Liver (tissue), 9 donors: Measurements from ENCODE around the gene RASA3. TPM values are rescaled to one million over a fixed set of nuclear protein-coding genes. Genes with fewer than 3 reads are reported as not detected.

Source experiments
- DNase-seq: peaks from one replicate; pipeline ENCODE4 v3.0.0-alpha.2; 2017; ENCODE audit warnings: low spot score
- H3K27ac ChIP-seq, 2 donors: one replicate each; pipeline ENCODE4 v1.7.0; 2013; ENCODE audit warnings: inconsistent platforms in 2 of 2, low read length in 2 of 2, control low read depth in 1 of 2, low read depth in 1 of 2, mild to moderate bottlenecking in 1 of 2
- H3K27me3 ChIP-seq, 4 donors: one replicate each; pipeline versions ENCODE4 v1.6.1 to v1.7.0; 2013; ENCODE audit warnings: low read length in 3 of 4, inconsistent platforms in 1 of 4, mild to moderate bottlenecking in 1 of 4, moderate library complexity in 1 of 4; ENCODE audit not compliant: control insufficient read depth in 4 of 4, insufficient read depth in 4 of 4
- H3K36me3 ChIP-seq, 4 donors: one replicate each; pipeline versions ENCODE4 v1.6.1 to v1.7.0; 2013; ENCODE audit warnings: low read length in 3 of 4, mild to moderate bottlenecking in 3 of 4, low read depth in 1 of 4, moderate library complexity in 1 of 4; ENCODE audit not compliant: control insufficient read depth in 4 of 4, insufficient read depth in 3 of 4
- H3K4me1 ChIP-seq, 4 donors: one replicate each; pipeline versions ENCODE4 v1.6.1 to v1.7.0; 2013; ENCODE audit warnings: low read length in 3 of 4, mild to moderate bottlenecking in 3 of 4, moderate library complexity in 1 of 4; ENCODE audit not compliant: control insufficient read depth in 4 of 4, insufficient read depth in 4 of 4
- H3K4me3 ChIP-seq, 3 donors: one replicate each; pipeline versions ENCODE4 v1.6.1 to v1.7.0; 2013; ENCODE audit warnings: low read length in 3 of 3, control low read depth in 1 of 3, low read depth in 1 of 3, mild to moderate bottlenecking in 1 of 3
- H3K9ac ChIP-seq, 2 donors: one replicate each; pipeline ENCODE4 v1.7.0; 2013; ENCODE audit warnings: low read length in 2 of 2, mild to moderate bottlenecking in 2 of 2, moderate library complexity in 2 of 2, control low read depth in 1 of 2, low read depth in 1 of 2
- H3K9me3 ChIP-seq, 4 donors: one replicate each; pipeline versions ENCODE4 v1.6.1 to v1.7.0; 2013; ENCODE audit warnings: low read length in 3 of 4; ENCODE audit not compliant: control insufficient read depth in 4 of 4
- ATF3 ChIP-seq: IDR thresholded peaks from 2 replicates; pipeline ENCODE4 v1.6.1; 2016; ENCODE audit warnings: antibody characterized with exemption
- EGR1 ChIP-seq, 2 donors: IDR thresholded peaks; 2 replicates each; pipeline ENCODE4 v1.6.1; 2016 to 2018; ENCODE audit warnings: antibody characterized with exemption in 2 of 2, low read depth in 2 of 2
- FOXA1 ChIP-seq: IDR thresholded peaks from 2 replicates; pipeline ENCODE4 v1.6.1; 2016; ENCODE audit warnings: antibody characterized with exemption
- FOXA2 ChIP-seq: IDR thresholded peaks from 2 replicates; pipeline ENCODE4 v1.6.1; 2016; ENCODE audit warnings: antibody characterized with exemption
- GABPA ChIP-seq, 2 donors: IDR thresholded peaks in 1 of 2; conservative IDR thresholded peaks in 1 of 2; 2 replicates each; pipeline ENCODE4 v1.6.1; 2016; ENCODE audit warnings: antibody characterized with exemption in 2 of 2, mild to moderate bottlenecking in 1 of 2, moderate library complexity in 1 of 2
- HNF4A ChIP-seq, 2 donors: conservative IDR thresholded peaks; 2 replicates each; pipeline ENCODE4 v1.6.1; 2016; ENCODE audit warnings: antibody characterized with exemption in 2 of 2, mild to moderate bottlenecking in 2 of 2
- HNF4G ChIP-seq: IDR thresholded peaks from 2 replicates; pipeline ENCODE4 v1.6.1; 2016; ENCODE audit warnings: antibody characterized with exemption
- MAX ChIP-seq: IDR thresholded peaks from 2 replicates; pipeline ENCODE4 v1.6.1; 2016; ENCODE audit warnings: antibody characterized with exemption
- NR2F2 ChIP-seq: IDR thresholded peaks from 2 replicates; pipeline ENCODE4 v1.6.1; 2016; ENCODE audit warnings: antibody characterized with exemption
- RAD21 ChIP-seq, 2 donors: IDR thresholded peaks; 2 replicates each; pipeline ENCODE4 v1.6.1; 2016; ENCODE audit warnings: antibody characterized with exemption in 2 of 2, mild to moderate bottlenecking in 2 of 2
- REST ChIP-seq: IDR thresholded peaks from 2 replicates; pipeline ENCODE4 v1.6.1; 2016; ENCODE audit warnings: antibody characterized with exemption, mild to moderate bottlenecking
- RXRA ChIP-seq, 2 donors: IDR thresholded peaks; 2 replicates each; pipeline ENCODE4 v1.6.1; 2017 to 2018; ENCODE audit warnings: antibody characterized with exemption in 2 of 2, mild to moderate bottlenecking in 1 of 2
- SP1 ChIP-seq: IDR thresholded peaks from 2 replicates; pipeline ENCODE4 v1.6.1; 2018; ENCODE audit warnings: antibody characterized with exemption, mild to moderate bottlenecking
- TAF1 ChIP-seq: conservative IDR thresholded peaks from 2 replicates; pipeline ENCODE4 v1.6.1; 2016; ENCODE audit warnings: antibody characterized with exemption, mild to moderate bottlenecking
- YY1 ChIP-seq: IDR thresholded peaks from 2 replicates; pipeline ENCODE4 v1.6.1; 2016; ENCODE audit warnings: antibody characterized with exemption, mild to moderate bottlenecking
- ZBTB33 ChIP-seq: IDR thresholded peaks from 2 replicates; pipeline ENCODE4 v1.6.1; 2016; ENCODE audit warnings: antibody characterized with exemption
- WGBS: extraction: QIAGEN DNeasy Blood & Tissue Kit; methylation state at CpG from one replicate; pipeline ENCODE4 v1.1.7; 2013; 5-methylcytosine and 5-hydroxymethylcytosine counted together
- polyA plus RNA-seq, 2 donors: library from polyadenylated mRNA; stranded (reverse) in 1 of 2; unstranded in 1 of 2; fragments of 200-250 nt in 1 of 2; fragments of >200 nt in 1 of 2; fragmentation: Nextera tagmentation in 1 of 2; extraction: Ambion mirVana in 1 of 2; gene quantifications; one replicate each; pipeline versions ENCODE4 v1.2.1 to v1.2.3, GENCODE V29; 2013 to 2015
- total RNA-seq, 2 donors: library from RNA; depleted of rRNA; stranded (reverse); fragments of >200 nt; gene quantifications; one replicate each; pipeline ENCODE4 v1.2.3, GENCODE V29; 2014
- donor health status: healthy.
- donor health status: healthy.
- donor health status: healthy.
- donor health status: healthy.
- donor health status: healthy.

Gene RASA3
- total and polyA plus RNA-seq, 4 donors, result 0.64 to 5.9 (median 3.8) TPM

- TF ChIP-seq ZBTB33 (no peak), EGR1 (IDR thresholded peaks at IDR 0.05; ENCODE audit: low read depth in 2 of 2) (no peak), YY1 (no peak), SP1 (no peak), MAX (no peak), HNF4A (conservative IDR thresholded peaks at IDR 0.05) (no peak), FOXA2 (no peak), FOXA1 (no peak), ATF3 (no peak), NR2F2 (no peak), GABPA (IDR thresholded peaks at IDR 0.05 in 1 of 2, conservative IDR thresholded peaks at IDR 0.05 in 1 of 2) (no peak), HNF4G (no peak), TAF1 (no peak), RAD21 (IDR thresholded peaks at IDR 0.05) (no peak), RXRA (IDR thresholded peaks at IDR 0.05) (no peak)
These were observed 13.3 kb upstream of the RASA3 start (continued) for GRCh38 chr13:114145722-114146121.

GRCh38 chr13:114145256-114145655 lies 12.8 kb upstream of the RASA3 start:
- 66% methylated on average over 3 of the region's 3 CpGs for WGBS
- Histone ChIP-seq H3K9ac (no peak overlapping the region), H3K36me3 (no peaks in the 10 kb centered on the region), H3K27me3 (no peaks in the 10 kb centered on the region), H3K4me1 (no peaks in the 10 kb centered on the region), H3K9me3 (no peaks in the 10 kb centered on the region), H3K27ac (no peak overlapping the region), H3K4me3 (no peak overlapping the region)
- DNase-seq, result no peak
- TF ChIP-seq GABPA (IDR thresholded peaks at IDR 0.05 in 1 of 2, conservative IDR thresholded peaks at IDR 0.05 in 1 of 2) (no peak), HNF4G (no peak), FOXA2 (no peak), HNF4A (conservative IDR thresholded peaks at IDR 0.05) (no peak)

GRCh38 chr13:114144606-114145244 lies 12.3 kb upstream of the RASA3 start:
- no peaks in the 10 kb centered on the region for H3K4me1 ChIP-seq
- no peak overlapping the region for H3K4me3 ChIP-seq
- DNase-seq, result no peak

More at GRCh38 chr13:114144606-114145244, 12.3 kb upstream of the RASA3 start:
- Histone ChIP-seq H3K27me3 (no peaks in the 10 kb centered on the region), H3K9me3 (no peaks in the 10 kb centered on the region), H3K27ac (no peak overlapping the region), H3K9ac (no peak overlapping the region), H3K36me3 (no peaks in the 10 kb centered on the region)
- 90% methylated on average over 17 of the region's 17 CpGs for WGBS
- TF ChIP-seq YY1 (no peak), RAD21 (IDR thresholded peaks at IDR 0.05) (no peak), REST (no peak), GABPA (IDR thresholded peaks at IDR 0.05 in 1 of 2, conservative IDR thresholded peaks at IDR 0.05 in 1 of 2) (no peak), HNF4A (conservative IDR thresholded peaks at IDR 0.05) (no peak)
